SK-N-MC (cell line): ENCODE measurements around the gene REXO4.

Experiments used
- EZH2 ChIP-seq: fragments of 200-600 bp; sonication (generic); IDR thresholded peaks from one replicate; pipeline ENCODE4 v1.6.1; 2017; ENCODE audit warnings: antibody characterized with exemption
- FOXP2 ChIP-seq: optimal IDR thresholded peaks from 2 replicates; pipeline ENCODE3; 2011; ENCODE audit warnings: mild to moderate bottlenecking, moderate library complexity; ENCODE audit not compliant: insufficient read depth; ENCODE audit errors: extremely low read length, control extremely low read depth
- POLR2AphosphoS5 ChIP-seq: IDR thresholded peaks from 2 replicates; pipeline ENCODE4 v1.6.1; 2012; ENCODE audit warnings: mild to moderate bottlenecking, low read depth, low read length, borderline replicate concordance

DNA sequence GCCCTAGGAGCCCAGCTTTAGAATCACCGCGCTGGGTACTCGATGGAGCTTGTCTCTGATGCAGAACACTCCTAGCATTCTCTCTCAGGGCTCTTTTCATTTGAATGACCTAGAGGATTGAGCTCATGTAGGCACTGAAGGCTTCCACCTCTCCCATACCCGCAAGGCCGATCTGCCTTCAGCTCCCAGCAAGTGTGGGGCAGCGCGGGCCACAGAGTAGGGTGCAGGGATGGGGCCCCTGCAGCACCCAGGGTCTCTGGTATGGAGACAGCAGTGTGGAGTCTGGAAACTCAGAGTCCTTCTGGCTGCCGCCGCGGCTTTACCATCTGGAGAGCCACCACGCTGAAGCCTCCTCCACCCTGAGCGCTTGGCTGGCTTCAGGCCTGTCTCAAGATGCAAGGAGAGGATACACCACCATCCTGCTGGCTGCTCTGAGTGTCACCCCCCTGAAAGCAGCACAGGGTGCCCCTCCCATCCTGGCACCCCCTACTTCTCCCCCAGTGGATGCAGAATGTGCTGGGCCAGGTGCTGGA is 28.7 kb downstream of the REXO4 start:
- TF ChIP-seq POLR2AphosphoS5 (no peak), EZH2 (no peak), FOXP2 (no peak)
